Activated T-cell treated with anti-CD3 and anti-CD28 coated beads for 48 hours (primary cell): ENCODE data around the gene USP40.

ENCODE experiments used
- DNase-seq: peaks from one replicate; pipeline ENCODE4 v3.0.0-alpha.2; 2020; ENCODE audit warnings: low read depth

USP40 gene

GRCh38 chr2:233474308-233475160 lies 92.0 kb downstream of the USP40 start:
- DNase-seq = no peak

DNA sequence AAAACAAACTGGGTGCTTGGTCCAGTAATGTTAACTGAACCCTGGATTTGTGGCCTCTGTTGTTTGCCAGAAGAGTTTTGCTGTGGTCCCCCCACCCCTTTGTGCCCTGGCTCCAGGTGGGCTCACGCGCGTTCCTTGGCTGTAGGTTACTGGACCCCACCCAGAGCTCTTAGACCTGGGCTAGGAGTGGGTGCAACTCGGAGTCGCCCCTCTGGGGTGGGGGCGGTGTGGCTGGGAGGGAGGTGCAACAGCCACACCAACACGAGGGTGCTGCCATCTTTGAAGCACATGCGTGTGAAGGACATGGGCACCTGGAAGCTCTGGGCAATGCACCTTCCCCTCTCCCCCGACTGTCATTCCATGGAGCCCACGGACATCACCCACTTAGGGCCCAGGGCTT lies 92.7 kb downstream of the USP40 start:
- no peak for DNase-seq

GRCh38 chr2:233473386-233473791 lies 93.2 kb downstream of the USP40 start:
- no peak for DNase-seq

GRCh38 chr2:233471291-233472035 lies 95.1 kb downstream of the USP40 start:
- DNase-seq = no peak

DNA sequence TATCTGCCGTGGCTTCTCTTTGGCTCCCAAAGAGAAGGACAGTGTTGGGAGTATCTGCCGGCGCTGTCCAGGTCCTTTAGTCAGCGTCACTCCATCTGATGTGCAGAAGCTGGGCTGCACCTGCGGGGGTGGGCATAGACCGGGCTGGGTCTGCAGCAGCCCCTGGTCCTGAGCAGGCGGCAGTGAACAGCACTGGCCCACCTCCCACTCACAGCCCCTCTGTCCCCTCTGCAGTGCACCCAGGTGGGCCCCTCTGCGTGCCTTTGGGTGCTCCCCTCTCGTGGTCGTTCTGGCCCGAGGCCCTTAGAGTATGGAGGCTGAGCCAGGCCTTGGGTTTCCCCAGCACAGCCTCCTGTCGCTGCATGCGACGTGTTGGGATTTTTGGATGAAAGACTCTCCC lies 95.7 kb downstream of the USP40 start:
- DNase-seq = no peak

GRCh38 chr2:233470011-233470687 lies 96.4 kb downstream of the USP40 start:
- DNase-seq = no peak

- no peak for DNase-seq
Measured at GRCh38 chr2:233469261-233470010, 97.1 kb downstream of the USP40 start.

DNA sequence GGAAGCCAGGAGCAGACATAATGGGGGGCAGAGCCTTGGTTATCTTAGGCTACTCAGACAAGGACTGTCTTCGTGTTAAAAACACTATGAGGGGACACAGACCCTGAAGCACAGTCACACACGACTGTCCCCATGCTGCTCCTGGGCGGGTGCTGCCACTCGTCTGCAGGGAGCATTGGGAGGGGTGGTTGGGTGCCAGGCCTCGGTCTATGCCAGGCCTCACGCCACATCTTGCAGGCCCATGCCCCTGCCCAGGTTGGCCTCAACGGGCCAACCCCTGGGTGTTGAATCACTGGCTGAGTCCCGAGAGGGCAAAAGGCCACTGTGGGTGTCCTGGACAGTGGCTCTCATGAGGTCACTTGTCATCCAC lies 97.9 kb downstream of the USP40 start:
- no peak for DNase-seq

GRCh38 chr2:233468047-233468740 lies 98.4 kb downstream of the USP40 start:
- DNase-seq = no peak

- no peak for DNase-seq
Measured at GRCh38 chr2:233466991-233467603, 99.5 kb downstream of the USP40 start.

GRCh38 chr2:233464531-233465240 lies 101.9 kb downstream of the USP40 start:
- no peak for DNase-seq

- no peak for DNase-seq
Measured at GRCh38 chr2:233464056-233464455, 102.5 kb downstream of the USP40 start.

GRCh38 chr2:233463586-233463985 lies 103.0 kb downstream of the USP40 start:
- DNase-seq = no peak

- DNase-seq = no peak
Measured at GRCh38 chr2:233462826-233463470, 103.6 kb downstream of the USP40 start.

- no peak for DNase-seq
Measured at GRCh38 chr2:233462202-233462785, 104.3 kb downstream of the USP40 start.

- DNase-seq = no peak
Measured at GRCh38 chr2:233461481-233461891, 105.1 kb downstream of the USP40 start.

DNA sequence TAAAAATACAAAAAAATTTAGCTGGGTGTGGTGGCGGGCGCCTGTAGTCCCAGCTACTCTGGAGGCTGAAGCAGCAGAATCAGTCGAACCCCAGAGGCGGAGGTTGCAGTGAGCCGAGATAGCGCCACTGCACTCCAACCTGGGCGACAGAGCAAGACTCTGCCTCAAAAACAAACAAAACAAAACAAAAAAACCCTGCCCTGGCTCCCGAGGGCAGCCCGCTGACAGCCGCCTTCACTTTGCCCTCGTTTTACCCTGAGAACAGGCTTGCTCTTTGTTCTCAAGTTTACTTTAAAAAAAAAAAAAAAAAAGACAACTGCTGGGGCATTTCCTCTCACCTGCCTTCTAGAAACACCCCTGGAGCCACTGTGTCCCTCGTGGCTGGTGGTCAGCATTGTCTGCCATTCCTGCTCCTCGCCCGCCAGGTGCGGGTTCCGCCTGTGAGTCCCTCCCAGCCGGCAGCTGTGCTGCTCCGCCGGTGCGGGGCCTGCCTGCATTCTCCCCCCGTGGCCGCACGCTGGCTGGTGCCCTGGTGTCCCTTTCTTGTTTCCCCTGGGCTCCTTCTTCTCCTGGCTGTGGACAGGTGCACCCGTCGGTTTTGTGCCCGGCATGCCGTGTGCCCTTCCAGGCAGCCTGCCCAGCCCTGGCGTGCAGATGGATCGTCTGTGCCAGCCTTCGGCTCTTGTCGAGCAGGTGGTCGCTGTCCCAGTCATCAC lies 105.7 kb downstream of the USP40 start:
- DNase-seq = no peak

GRCh38 chr2:233459426-233459825 lies 107.2 kb downstream of the USP40 start:
- no peak for DNase-seq

- DNase-seq = no peak
Measured at GRCh38 chr2:233458826-233459225, 107.8 kb downstream of the USP40 start.
